Keratinocyte (primary cell): ENCODE results near the gene ZNF407.

Experiments used
- CTCF ChIP-seq, 3 experiments: IDR thresholded peaks in 1 of 3; conservative IDR thresholded peaks in 1 of 3; optimal IDR thresholded peaks in 1 of 3; 2 replicates in 2 of 3; 3 replicates in 1 of 3; pipeline versions ENCODE3 to v1.5.1; 2011; ENCODE audit warnings: low read length in 3 of 3, mild to moderate bottlenecking in 3 of 3, moderate library complexity in 2 of 3, control low read depth in 1 of 3, inconsistent platforms in 1 of 3; ENCODE audit not compliant: insufficient read depth in 2 of 3; ENCODE audit errors: extremely low read depth in 1 of 3
- EZH2 ChIP-seq: IDR thresholded peaks from one replicate; pipeline ENCODE4 v1.6.1; 2012; ENCODE audit warnings: inconsistent platforms, mild to moderate bottlenecking, low read length, moderate library complexity

GRCh38 chr18:74905247-74905646, 307.6 kb downstream of the ZNF407 start:
- TF ChIP-seq CTCF (optimal IDR thresholded peaks at IDR 0.05 in 1 of 3, IDR thresholded peaks at IDR 0.05 in 1 of 3, conservative IDR thresholded peaks at IDR 0.05 in 1 of 3; ENCODE audit: extremely low read depth in 1 of 3, insufficient read depth in 2 of 3, low read length in 3 of 3) (no peak), EZH2 (no peak)
